RWPE2 (cell line): ENCODE results near the gene HNRNPA0.

Experiments
- ATAC-seq: fragments of 200-7000 bp; cut with Tn5 transposase; 3 replicates; pipeline ENCODE4 v1.9.1; 2021; ENCODE audit warnings: low read depth
- DNase-seq: peaks from one replicate; pipeline ENCODE4 v3.0.0-alpha.2; 2020; ENCODE audit warnings: low spot score
- H3K27ac ChIP-seq: fragments of 450-650 bp; 2 replicates; pipeline ENCODE4 v1.5.1; 2017; ENCODE audit warnings: mild to moderate bottlenecking; ENCODE audit not compliant: poor library complexity, severe bottlenecking
- H3K27me3 ChIP-seq: fragments of 250-450 bp; sonication (Bioruptor Pico); 2 replicates; pipeline ENCODE4 v1.5.1; 2021; ENCODE audit warnings: mild to moderate bottlenecking, moderate library complexity; ENCODE audit not compliant: insufficient read depth, poor library complexity, severe bottlenecking
- H3K36me3 ChIP-seq: fragments of 250-450 bp; sonication (Bioruptor Pico); 2 replicates; pipeline ENCODE4 v1.5.1; 2020; ENCODE audit warnings: low read depth, mild to moderate bottlenecking, moderate library complexity
- H3K4me1 ChIP-seq: fragments of 250-450 bp; sonication (Bioruptor Pico); 2 replicates; pipeline ENCODE4 v1.5.1; 2021; ENCODE audit warnings: mild to moderate bottlenecking, moderate library complexity; ENCODE audit not compliant: insufficient read depth, poor library complexity, severe bottlenecking
- H3K4me3 ChIP-seq: fragments of 250-450 bp; sonication (Bioruptor Pico); 2 replicates; pipeline ENCODE4 v1.5.1; 2021; ENCODE audit warnings: mild to moderate bottlenecking, moderate library complexity; ENCODE audit not compliant: severe bottlenecking
- H3K9me3 ChIP-seq: fragments of 250-450 bp; sonication (Bioruptor Pico); 2 replicates; pipeline ENCODE4 v1.5.1; 2021; ENCODE audit warnings: mild to moderate bottlenecking, moderate library complexity; ENCODE audit not compliant: severe bottlenecking
- TF ChIP-seq, protein P1 (sequence below): fragments of 450-650 bp; IDR thresholded peaks from one replicate; pipeline ENCODE4 v1.5.1; 2017; ENCODE audit warnings: mild to moderate bottlenecking, moderate library complexity; ENCODE audit not compliant: poor library complexity, severe bottlenecking

The HNRNPA0 gene

DNA sequence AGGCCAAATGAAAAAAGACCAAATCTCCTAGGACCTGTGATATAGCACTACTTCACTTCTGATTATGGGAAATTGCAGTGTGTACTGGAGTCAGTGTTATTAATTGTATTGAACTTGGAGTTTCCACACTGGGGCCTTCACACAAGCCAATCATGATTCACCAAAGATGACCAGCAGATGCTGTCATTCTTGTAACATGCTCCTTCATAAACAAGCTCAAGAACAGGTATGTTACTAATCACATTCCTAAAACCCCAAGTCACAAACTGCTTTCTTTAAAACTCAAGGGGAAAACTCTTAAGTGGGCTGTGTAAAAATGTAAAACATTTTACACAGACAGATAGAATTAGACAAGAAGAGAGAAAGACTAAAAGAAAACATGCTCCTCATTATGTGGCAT, 23.8 kb downstream of the HNRNPA0 start:
- Histone ChIP-seq H3K27me3 (no peaks in the 10 kb centered on the region), H3K4me3 (no peak overlapping the region), H3K36me3 (no peaks in the 10 kb centered on the region), H3K4me1 (no peaks in the 10 kb centered on the region), H3K9me3 (no peaks in the 10 kb centered on the region), H3K27ac (no peak overlapping the region)
- ATAC-seq (peak; percentile 87), DNase-seq (no peak)
- TF ChIP-seq, protein P1, sequence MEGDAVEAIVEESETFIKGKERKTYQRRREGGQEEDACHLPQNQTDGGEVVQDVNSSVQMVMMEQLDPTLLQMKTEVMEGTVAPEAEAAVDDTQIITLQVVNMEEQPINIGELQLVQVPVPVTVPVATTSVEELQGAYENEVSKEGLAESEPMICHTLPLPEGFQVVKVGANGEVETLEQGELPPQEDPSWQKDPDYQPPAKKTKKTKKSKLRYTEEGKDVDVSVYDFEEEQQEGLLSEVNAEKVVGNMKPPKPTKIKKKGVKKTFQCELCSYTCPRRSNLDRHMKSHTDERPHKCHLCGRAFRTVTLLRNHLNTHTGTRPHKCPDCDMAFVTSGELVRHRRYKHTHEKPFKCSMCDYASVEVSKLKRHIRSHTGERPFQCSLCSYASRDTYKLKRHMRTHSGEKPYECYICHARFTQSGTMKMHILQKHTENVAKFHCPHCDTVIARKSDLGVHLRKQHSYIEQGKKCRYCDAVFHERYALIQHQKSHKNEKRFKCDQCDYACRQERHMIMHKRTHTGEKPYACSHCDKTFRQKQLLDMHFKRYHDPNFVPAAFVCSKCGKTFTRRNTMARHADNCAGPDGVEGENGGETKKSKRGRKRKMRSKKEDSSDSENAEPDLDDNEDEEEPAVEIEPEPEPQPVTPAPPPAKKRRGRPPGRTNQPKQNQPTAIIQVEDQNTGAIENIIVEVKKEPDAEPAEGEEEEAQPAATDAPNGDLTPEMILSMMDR: no peak

DNA sequence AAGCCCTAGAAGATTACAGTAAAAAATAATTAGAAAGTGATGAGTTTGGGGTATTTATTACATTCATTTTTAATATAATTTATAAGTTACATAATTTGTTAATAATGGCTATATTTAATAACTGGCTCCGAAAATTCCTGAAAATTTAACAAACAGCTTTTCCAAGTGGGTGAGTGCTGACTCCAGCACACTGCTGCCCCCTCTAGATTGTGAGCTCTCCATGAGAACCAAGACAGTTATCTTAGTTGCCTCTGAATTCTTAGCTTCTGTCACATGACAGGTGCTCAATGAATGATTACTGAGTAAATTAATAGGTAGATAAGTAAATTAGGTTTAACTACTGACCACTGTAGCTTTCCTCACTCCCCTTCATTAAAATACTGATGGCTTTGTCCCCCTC, 26.1 kb downstream of the HNRNPA0 start:
- TF ChIP-seq, protein P1: no peak
- H3K36me3 ChIP-seq: no peaks in the 10 kb centered on the region
- no peaks in the 10 kb centered on the region for H3K4me1 ChIP-seq
- ATAC-seq (no peak), DNase-seq (no peak)
- no peaks in the 10 kb centered on the region for H3K9me3 ChIP-seq
- no peaks in the 10 kb centered on the region for H3K27me3 ChIP-seq
- H3K27ac ChIP-seq: no peak overlapping the region
- H3K4me3 ChIP-seq: no peak overlapping the region

DNA sequence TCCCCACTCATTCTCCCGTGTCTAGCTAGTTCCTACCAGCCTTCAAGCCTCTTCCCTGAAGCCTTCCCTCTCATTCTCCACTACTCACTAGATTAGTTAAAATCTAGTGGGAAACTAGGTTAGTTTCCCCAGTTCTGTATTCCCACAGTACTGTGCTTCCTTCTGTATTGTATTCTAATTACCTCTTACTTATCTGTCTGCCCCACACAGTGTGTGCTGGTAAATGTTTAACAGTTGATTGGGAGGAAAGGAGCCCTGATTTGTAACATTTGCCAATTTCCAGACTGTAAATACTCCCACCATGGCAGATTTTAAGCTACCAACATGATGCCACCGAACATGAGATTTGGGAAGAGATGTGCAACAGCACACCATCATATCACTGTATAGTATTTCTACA, 26.5 kb downstream of the HNRNPA0 start:
- Histone ChIP-seq H3K36me3 (no peaks in the 10 kb centered on the region), H3K27ac (no peak overlapping the region), H3K27me3 (no peaks in the 10 kb centered on the region), H3K9me3 (no peaks in the 10 kb centered on the region), H3K4me1 (no peaks in the 10 kb centered on the region), H3K4me3 (no peak overlapping the region)
- ATAC-seq (no peak), DNase-seq (no peak)
- TF ChIP-seq, protein P1: no peak

DNA sequence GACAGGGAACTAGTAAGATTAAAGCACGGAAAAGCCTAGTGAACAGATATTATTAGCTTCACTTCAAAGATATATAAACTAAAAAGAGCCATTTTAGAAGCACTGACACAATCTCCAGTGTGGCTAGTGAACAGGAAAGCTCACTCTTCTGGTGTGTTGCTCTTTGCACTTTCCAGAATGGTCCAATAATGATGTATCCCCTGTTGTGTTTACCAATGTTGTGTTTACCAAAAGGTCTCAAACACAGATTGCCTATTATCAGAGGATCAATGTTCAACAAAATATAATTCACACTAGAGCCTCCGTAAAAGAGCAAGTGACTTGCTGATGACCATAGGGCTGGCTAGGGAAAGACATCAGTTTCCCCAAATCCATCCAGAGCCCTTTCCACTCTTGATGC, 29.9 kb downstream of the HNRNPA0 start:
- no peaks in the 10 kb centered on the region for H3K9me3 ChIP-seq
- no peak overlapping the region for H3K4me3 ChIP-seq
- H3K4me1 ChIP-seq: no peaks in the 10 kb centered on the region
- H3K27ac ChIP-seq: no peak overlapping the region
- ATAC-seq (no peak), DNase-seq (no peak)
- H3K27me3 ChIP-seq: no peaks in the 10 kb centered on the region
- TF ChIP-seq, protein P1: no peak
- no peaks in the 10 kb centered on the region for H3K36me3 ChIP-seq

DNA sequence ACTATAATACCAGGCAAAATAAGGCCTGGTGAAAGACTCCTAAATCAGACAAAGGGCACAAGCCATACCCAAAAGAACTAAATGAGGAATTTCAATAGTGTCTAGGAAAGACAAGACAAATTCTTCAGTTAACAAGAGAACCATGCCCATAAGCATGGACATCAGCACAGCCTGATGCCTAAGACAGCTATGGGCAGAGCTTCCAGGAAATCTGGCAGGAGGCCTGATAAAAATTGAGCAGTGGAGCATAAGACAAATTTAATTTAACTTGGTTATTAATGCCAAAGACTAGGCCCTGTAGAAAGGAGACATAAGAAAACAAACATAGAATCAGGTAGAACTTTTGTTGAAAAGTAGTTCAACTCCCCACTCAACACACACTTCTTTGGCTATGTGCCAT, 35.6 kb downstream of the HNRNPA0 start:
- no peaks in the 10 kb centered on the region for H3K36me3 ChIP-seq
- H3K9me3 ChIP-seq: no peaks in the 10 kb centered on the region
- no peak overlapping the region for H3K4me3 ChIP-seq
- TF ChIP-seq, protein P1: no peak
- DNase-seq: no peak
- no peaks in the 10 kb centered on the region for H3K4me1 ChIP-seq
- no peaks in the 10 kb centered on the region for H3K27me3 ChIP-seq
- ATAC-seq: no peak
- no peak overlapping the region for H3K27ac ChIP-seq
